ENCODE data around the gene EIF3A.

Gene EIF3A

GRCh38 chr10:119103903-119104653, 23.5 kb upstream of the EIF3A start, which contains the start of gene DENND10:
Gene DENND10 (plus strand): TSS chr10:119104113. CDS start chr10:119104143, 30 bp downstream.
- TF ChIP-seq, protein P1, sequence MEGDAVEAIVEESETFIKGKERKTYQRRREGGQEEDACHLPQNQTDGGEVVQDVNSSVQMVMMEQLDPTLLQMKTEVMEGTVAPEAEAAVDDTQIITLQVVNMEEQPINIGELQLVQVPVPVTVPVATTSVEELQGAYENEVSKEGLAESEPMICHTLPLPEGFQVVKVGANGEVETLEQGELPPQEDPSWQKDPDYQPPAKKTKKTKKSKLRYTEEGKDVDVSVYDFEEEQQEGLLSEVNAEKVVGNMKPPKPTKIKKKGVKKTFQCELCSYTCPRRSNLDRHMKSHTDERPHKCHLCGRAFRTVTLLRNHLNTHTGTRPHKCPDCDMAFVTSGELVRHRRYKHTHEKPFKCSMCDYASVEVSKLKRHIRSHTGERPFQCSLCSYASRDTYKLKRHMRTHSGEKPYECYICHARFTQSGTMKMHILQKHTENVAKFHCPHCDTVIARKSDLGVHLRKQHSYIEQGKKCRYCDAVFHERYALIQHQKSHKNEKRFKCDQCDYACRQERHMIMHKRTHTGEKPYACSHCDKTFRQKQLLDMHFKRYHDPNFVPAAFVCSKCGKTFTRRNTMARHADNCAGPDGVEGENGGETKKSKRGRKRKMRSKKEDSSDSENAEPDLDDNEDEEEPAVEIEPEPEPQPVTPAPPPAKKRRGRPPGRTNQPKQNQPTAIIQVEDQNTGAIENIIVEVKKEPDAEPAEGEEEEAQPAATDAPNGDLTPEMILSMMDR (IDR thresholded peaks at IDR 0.05), result no peak

DNA sequence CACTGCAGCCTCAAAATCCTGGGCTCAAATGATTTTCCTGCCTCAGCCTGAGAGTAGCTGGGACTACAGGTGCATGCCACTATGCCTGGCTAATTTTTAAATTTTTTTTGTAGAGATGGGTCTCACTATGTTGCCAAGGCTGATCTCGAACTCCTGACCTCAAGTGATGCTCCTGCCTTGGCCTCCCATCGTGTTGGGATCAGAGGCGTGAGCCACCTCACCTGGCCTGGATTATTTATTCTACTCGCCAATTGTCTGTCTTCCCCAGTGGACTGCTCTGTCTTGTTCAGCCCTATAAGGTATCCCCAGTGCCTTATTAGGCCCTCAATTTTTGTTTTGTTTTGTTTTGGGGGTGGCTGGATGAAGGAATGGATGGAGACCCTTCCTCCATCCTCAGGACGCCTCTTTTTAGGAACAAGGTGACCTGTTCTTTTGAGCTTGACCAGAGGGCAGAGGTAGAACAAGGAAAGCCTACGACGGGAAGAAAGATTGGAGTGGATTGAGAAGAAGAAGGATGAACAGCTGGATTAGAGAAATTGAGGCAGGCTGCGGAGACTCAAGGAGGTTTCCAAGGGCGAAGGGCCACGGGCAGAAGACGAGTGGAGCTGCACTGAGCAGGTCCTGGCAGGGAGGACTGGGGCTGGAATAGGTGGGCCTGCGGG, 22.8 kb upstream of the EIF3A start:
- TF ChIP-seq, protein P1 (IDR thresholded peaks at IDR 0.05), result no peak

DNA sequence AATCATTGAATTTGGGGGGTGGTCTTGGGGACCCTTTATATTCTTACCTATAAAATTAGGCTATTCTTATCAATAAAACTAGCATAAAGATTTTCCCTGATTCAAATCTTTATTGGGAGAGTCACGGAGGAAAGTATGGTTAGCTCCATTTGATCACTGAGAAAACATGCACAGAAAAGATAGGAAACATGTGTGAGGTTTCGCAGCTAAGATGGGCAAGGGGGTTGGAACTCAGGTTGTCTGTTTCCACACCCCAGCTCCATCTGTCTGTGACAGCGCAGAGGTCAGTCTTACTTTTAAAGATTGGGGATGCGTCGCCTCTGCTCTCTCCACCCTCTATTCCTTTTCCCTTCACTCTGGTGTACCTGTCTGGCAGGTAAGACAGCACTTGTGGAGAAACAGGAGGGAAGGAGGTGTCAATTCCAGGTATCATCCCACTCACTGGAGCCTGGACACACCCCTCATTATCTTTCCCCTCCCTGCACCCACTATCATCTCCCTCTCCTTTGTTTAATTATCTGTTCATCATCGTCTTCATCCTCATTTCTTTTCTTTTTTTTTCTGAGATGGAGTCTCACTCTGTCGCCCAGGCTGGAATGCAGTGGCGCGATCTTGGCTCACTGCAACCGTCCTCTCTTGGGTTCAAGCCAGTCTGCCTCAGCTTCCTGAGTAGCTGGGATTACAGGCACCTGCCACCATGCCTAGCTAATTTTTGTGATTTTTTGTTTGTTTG, 20.9 kb upstream of the EIF3A start:
- TF ChIP-seq, protein P1 (IDR thresholded peaks at IDR 0.05), result no peak

GRCh38 chr10:119100434-119101238, 20.0 kb upstream of the EIF3A start:
- TF ChIP-seq, protein P1 (IDR thresholded peaks at IDR 0.05), result no peak

GRCh38 chr10:119098576-119098975, 18.0 kb upstream of the EIF3A start:
- TF ChIP-seq, protein P1 (IDR thresholded peaks at IDR 0.05), result no peak

- TF ChIP-seq, protein P1 (IDR thresholded peaks at IDR 0.05), result no peak
These were observed 15.0 kb upstream of the EIF3A start for GRCh38 chr10:119095640-119096039.

DNA sequence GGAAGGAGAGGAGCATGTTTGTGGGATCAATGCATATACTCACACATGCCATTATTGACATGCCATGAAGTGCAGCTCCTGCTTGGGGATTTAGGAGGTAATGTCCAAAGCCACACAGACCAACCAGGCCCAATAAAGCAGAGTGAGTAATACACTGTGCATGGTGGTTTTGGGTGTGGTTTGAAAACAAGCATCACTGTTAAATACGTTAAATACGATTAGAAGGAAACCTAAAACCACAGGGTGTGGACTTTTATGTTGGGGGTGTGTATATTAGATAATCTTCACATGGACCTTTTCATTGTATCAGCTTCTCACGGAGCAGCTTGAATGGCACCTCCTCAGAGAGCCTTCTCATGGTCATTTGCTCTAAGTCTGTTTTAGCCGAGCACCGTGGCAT, 10.4 kb upstream of the EIF3A start:
- TF ChIP-seq, protein P1 (IDR thresholded peaks at IDR 0.05), result no peak

Measured in LNCAP (cell line).